ENCODE results near the gene RGS14.

The RGS14 gene

DNA sequence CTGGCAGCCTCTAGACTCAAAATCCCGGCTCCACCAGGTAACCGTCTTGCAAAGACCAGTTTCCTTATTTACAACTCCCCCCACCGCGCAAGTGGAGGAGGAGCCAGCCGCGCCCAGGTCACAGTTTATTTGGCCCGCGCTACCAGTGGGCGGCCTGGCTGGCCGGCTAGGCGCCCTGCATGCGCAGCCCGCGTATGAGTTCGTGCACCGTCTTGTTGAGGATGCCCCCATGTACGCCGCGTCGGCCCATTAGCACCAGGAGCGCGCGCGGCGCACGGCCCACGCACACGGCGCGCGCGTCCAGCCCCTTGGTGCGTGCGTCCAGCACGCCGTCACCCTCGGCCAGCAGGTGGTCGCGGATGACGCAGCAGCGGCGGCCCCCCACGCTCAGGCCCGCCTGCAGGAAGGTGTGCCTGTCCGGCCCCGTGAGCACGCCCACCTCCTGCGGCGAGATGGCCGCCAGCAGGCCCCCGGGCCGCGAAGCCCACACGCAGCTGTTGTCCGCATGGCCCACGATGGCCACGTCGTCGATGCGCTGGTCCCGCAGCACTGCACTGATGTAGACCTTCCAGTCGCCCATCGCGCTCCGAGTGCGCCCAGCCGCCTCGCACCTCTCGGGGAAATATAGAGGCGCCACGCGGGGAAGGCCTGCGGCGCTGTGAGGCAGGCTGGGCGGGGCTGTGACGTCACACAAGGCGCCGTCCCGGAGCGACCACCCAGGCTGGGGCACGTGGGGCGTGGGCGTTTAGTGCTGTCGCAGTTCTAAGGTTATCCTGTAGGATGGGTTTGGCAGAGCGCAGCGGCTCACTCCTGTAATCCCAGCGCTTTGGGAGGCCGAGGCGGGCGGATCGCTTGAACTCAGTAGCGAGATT lies 42.5 kb downstream of the RGS14 start, which contains the start of gene PFN3:
Gene PFN3 (minus strand): TSS at position 665 of the 872 bp plus-strand sequence. CDS start 85 bp downstream, at position 580.
- Histone ChIP-seq H3K4me2 (ENCODE audit: low read length) (no peak within 1 kb of the TSS), H3K9ac (no peak within 1 kb of the TSS), H3K27ac (no peak within 1 kb of the TSS), H3K4me1 (peaks cover 26% of the 10 kb centered on the region), H3K27me3 (ENCODE audit: control insufficient read depth, insufficient read depth, low read length) (no peaks in the 10 kb centered on the region), H3K36me3 (ENCODE audit: control insufficient read depth, insufficient read depth, low read length) (no peaks in the 10 kb centered on the region), H2AFZ (no peak within 1 kb of the TSS), H3K9me3 (ENCODE audit: control insufficient read depth, low read length) (no peaks in the 10 kb centered on the region), H3K4me3 (ENCODE audit: low read depth, low read length) (no peak within 1 kb of the TSS), H3K79me2 (no peaks in the 10 kb centered on the region)
- TF ChIP-seq, protein P1, sequence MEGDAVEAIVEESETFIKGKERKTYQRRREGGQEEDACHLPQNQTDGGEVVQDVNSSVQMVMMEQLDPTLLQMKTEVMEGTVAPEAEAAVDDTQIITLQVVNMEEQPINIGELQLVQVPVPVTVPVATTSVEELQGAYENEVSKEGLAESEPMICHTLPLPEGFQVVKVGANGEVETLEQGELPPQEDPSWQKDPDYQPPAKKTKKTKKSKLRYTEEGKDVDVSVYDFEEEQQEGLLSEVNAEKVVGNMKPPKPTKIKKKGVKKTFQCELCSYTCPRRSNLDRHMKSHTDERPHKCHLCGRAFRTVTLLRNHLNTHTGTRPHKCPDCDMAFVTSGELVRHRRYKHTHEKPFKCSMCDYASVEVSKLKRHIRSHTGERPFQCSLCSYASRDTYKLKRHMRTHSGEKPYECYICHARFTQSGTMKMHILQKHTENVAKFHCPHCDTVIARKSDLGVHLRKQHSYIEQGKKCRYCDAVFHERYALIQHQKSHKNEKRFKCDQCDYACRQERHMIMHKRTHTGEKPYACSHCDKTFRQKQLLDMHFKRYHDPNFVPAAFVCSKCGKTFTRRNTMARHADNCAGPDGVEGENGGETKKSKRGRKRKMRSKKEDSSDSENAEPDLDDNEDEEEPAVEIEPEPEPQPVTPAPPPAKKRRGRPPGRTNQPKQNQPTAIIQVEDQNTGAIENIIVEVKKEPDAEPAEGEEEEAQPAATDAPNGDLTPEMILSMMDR (IDR thresholded peaks at IDR 0.05) = no peak

DNA sequence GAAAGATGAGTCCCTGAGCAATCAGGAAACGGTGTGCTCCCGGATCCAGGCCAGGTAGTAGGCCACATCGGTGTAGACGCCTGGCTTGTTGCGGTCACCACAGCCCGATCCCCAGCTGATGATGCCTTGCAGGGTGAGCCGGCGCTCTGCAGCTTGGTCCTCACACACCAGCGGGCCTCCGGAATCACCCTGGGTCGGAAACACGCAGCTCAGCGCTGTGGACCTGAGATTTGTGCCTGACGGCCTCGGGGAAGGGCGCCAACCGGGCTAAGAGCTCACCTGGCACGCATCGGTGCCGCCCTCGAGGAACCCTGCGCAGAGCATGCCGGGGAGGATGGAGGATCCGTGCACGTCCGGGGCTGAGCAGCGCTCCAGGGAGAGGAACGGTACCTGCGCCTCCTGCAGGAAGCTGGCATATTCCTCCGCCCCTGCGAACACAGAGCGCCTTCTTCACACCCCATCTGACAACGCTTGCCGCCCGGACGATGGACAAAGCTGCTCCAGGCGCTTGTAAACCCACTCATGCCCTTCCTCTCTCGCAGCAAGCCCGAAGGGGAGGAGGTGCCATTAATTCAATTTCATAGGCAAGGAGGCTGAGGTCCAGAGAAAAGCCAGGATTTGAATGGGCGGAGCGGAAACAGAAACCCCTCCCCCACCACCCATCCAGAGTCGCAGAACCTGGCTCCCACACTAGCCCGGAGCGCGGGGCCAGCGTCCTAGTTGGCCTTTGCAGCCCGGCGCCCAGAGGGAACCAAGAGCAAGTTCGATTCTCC lies 44.7 kb downstream of the RGS14 start:
- Histone ChIP-seq H3K9ac (no peak overlapping the region), H3K9me3 (ENCODE audit: control insufficient read depth, low read length) (no peaks in the 10 kb centered on the region), H3K27ac (no peak overlapping the region), H3K27me3 (ENCODE audit: control insufficient read depth, insufficient read depth, low read length) (no peaks in the 10 kb centered on the region), H3K4me2 (ENCODE audit: low read length) (peak overlapping the region; percentile 93), H3K4me1 (peaks cover 26% of the 10 kb centered on the region), H2AFZ (peak overlapping the region; percentile 80), H3K4me3 (ENCODE audit: low read depth, low read length) (peak overlapping the region; percentile 65), H3K36me3 (ENCODE audit: control insufficient read depth, insufficient read depth, low read length) (no peaks in the 10 kb centered on the region), H3K79me2 (no peaks in the 10 kb centered on the region)
- TF ChIP-seq, protein P1 (IDR thresholded peaks at IDR 0.05) = peak; percentile 45

DNA sequence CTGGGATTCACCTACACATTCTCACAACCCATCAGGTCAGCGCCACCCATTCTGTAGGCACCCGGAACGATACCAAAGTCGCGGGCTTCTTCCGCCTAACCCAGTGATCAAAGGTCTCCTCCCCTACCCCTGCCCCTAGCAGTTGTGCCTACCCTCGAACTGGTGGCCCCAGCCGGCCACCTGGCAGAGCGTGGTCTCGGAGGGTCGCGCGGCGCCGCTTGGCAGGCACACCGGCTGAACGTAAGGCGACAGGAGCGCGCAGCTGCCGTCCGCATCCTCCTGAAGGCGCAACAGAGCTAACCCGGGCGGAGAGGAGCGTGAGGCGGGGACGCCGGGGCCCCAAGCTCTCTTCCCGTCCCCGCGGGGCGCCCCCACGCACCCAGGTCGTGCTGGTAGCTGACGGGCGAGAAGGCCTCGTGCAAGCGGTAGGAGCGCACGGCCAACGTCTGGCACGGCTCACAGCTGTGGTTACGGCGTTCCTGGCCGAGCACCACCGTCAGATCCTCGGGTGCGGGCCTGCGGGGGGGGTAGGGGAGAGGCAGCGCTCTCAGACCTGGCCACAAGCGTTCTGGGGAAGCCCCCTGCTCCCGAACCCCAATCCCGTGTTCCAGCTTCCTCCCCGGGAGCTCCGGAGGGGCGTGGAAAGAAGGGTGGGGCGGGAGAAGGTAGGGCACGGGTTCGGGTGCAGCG lies 45.5 kb downstream of the RGS14 start:
- Histone ChIP-seq H3K36me3 (ENCODE audit: control insufficient read depth, insufficient read depth, low read length) (no peaks in the 10 kb centered on the region), H2AFZ (peak overlapping the region; percentile 80), H3K4me3 (ENCODE audit: low read depth, low read length) (peak overlapping the region; percentile 65), H3K27me3 (ENCODE audit: control insufficient read depth, insufficient read depth, low read length) (no peaks in the 10 kb centered on the region), H3K4me2 (ENCODE audit: low read length) (peak overlapping the region; percentile 93), H3K4me1 (peaks cover 26% of the 10 kb centered on the region), H3K9ac (no peak overlapping the region), H3K9me3 (ENCODE audit: control insufficient read depth, low read length) (no peaks in the 10 kb centered on the region), H3K79me2 (no peaks in the 10 kb centered on the region), H3K27ac (no peak overlapping the region)
- TF ChIP-seq, protein P1 (IDR thresholded peaks at IDR 0.05) = no peak

DNA sequence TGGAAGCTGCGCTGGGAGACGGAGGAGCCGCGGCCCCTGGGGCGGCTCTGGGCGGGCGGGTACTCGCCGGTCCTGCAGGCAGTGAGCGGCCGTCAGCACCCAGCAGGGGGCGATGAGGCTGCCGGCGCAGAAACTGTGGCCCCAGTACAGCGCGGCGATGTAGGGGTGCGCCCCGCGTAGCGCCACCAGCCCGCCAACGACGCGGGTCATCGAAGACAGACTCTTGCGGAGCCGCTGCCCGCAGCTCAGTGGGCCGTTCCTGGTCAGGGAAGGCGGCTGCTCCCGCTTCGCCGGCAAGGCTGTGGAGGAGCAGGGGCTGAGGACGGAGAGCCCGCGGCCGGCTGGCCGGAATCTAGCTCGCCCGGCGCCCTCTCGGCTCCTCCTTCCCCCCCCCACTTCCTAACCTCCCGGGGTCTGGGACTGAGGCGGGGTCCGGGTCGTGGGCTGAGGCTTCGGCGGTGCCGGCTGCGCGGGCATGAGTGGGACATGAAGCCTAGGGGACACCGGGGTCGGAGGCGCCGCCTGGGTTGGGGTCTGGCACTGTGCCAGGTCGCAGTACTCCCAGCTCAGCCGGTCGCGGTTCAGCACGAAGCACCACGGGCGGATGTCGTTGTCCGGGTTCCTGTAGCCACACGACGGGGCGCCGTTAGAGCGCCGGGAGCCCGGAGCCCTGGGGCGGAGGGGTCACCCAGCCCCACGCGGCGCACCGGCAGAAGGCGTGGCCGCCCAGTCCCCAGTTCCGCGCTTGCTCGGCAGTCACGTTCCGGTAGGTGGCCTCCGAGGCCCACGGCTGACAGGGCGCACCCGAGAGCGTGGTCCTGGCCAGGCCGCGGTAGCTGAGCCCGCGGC lies 46.3 kb downstream of the RGS14 start:
- no peaks in the 10 kb centered on the region for H3K36me3 ChIP-seq (ENCODE audit: control insufficient read depth, insufficient read depth, low read length)
- H3K9me3 ChIP-seq (ENCODE audit: control insufficient read depth, low read length) = no peaks in the 10 kb centered on the region
- H2AFZ ChIP-seq = peak overlapping the region; percentile 80
- H3K79me2 ChIP-seq = no peaks in the 10 kb centered on the region
- peak overlapping the region; percentile 93 for H3K4me2 ChIP-seq (ENCODE audit: low read length)
- no peaks in the 10 kb centered on the region for H3K27me3 ChIP-seq (ENCODE audit: control insufficient read depth, insufficient read depth, low read length)
- TF ChIP-seq, protein P1 (IDR thresholded peaks at IDR 0.05) = peak; percentile 84
- no peak overlapping the region for H3K9ac ChIP-seq
- H3K27ac ChIP-seq = no peak overlapping the region
- H3K4me3 ChIP-seq (ENCODE audit: low read depth, low read length) = peak overlapping the region; percentile 65
- peaks cover 26% of the 10 kb centered on the region for H3K4me1 ChIP-seq
